Measurements from ENCODE around the gene DNAI2.

The DNAI2 gene, protein sequence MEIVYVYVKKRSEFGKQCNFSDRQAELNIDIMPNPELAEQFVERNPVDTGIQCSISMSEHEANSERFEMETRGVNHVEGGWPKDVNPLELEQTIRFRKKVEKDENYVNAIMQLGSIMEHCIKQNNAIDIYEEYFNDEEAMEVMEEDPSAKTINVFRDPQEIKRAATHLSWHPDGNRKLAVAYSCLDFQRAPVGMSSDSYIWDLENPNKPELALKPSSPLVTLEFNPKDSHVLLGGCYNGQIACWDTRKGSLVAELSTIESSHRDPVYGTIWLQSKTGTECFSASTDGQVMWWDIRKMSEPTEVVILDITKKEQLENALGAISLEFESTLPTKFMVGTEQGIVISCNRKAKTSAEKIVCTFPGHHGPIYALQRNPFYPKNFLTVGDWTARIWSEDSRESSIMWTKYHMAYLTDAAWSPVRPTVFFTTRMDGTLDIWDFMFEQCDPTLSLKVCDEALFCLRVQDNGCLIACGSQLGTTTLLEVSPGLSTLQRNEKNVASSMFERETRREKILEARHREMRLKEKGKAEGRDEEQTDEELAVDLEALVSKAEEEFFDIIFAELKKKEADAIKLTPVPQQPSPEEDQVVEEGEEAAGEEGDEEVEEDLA

DNA sequence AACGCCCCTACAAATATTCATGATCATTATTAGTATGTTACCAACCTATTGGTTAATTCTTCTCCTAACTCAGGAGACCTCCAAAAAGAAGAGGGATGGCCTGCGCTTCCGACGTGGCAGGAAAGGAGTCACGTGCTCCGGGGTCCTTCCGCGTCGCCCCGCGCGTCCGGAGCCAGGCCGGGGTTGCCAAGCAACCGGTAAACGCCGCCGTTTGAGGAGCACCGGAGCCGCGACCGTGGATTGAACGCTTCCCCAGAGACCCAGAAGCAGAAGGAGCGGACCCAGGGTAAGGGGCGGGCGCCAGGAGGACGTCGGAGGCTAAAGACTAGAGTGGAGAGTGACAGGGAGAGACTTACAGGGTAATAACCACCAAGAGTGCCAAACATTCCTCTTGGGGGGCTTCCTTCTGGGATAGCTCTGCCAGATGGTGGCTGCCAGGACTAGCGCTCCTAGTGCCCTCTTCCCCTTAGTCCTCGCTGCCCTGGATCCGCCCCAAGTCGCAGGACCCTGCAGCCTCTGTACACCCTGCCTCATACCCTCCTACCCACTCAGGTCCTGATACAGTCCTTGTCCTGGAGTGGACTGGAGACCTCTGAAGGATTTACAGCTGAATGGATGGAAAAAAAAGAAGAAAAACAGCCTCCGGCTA, at the start of gene DNAI2:
TSS of gene DNAI2 (plus strand) at position 175 of the 649 bp plus-strand sequence. CDS start 7,584 bp downstream, outside the sequence.
- DNase-seq, result no peak

DNA sequence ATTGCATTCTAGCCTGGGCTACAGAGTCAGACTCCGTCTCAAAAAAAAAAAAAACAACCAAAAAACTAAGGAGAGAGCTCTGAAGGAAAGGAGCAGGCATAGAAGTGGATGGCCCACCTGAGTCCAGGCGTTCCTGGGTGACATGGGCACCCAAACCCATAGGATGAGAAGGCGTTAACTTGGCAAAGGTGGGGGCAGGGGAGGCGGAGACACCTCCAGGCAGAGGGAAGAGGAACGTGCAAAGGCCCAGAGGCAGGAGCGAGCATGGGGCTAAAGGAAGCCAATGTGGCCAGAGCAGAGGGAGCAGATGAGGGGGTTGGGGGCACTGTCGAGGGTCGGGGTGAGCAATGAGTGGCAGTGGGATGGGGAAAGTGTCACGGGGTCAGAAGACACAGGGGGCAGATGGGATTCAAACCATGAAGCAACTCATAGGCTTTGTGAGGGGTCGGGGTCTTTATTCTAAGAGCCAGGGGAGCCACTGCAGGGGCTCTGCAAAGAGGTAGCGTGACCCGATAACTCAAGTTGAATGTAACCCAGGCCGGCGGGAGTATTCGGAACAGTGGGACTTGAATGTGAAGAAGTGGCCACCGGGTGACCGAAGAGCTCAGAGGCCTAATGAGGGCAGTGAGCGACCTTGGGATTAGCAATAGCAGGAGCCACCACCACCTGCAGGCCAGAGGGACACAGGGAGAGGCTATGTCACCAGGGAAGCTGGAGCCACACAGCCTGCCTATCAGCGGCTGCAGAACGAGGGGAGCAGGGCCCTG, 48.9 kb upstream of the DNAI2 start:
- DNase-seq, result no peak

DNA sequence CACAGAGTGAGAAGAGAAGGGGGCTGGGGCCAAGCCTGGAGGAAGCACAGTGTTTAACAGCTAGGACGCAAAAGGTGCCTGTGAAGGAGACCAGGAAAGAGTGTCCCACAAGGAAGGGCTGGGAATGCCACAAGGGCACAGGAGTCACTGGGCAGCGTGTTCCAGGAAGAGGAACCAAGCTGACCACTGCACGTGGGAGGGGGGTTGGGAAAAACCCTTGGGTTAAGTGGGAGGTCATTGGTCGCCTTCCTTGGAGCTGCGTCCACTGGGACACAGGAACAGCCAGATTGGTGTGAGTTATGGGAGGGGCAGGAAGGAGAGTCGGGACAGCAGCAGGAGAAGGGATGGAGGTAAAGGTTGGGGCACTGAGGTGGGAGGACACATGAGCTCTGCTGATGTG, 47.8 kb upstream of the DNAI2 start:
- DNase-seq, result no peak

DNA sequence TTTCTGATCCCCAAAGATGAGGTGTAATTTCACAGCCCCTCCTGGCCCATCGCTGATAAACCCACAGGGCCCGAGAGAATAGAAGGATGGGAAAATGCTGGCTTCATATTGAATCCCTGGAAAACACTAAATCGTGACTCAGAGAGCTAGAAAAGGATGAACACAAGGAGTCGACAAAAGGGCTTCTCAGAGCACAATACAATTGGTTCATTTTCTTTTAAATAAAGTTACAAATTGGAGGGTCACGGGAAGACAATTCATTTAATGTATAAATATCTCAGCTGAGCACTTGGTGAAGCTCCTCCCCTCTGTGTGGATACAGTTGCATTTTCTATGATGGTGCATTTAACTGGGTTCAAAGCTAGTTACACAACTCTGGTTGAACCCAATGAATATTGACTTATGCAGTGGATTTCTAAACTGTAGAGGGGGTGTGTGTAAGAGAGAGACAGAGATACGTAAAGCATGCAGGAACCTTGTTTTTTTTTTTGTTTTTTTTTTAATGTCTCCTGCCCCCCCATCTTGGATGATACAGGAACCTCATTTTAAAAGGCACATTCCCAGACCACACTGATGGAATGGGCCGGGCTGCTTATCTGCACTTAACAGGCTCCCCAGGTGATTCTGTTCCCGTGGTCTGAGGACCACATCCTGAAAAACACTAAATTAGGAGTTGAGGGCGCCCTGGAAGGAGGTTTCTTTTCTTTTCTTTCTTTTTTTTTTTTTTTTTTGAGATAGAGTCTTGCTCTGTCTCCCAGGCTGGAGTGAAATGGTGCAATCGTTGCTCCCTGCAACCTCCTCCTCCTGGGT, 46.6 kb upstream of the DNAI2 start:
- DNase-seq, result no peak

DNA sequence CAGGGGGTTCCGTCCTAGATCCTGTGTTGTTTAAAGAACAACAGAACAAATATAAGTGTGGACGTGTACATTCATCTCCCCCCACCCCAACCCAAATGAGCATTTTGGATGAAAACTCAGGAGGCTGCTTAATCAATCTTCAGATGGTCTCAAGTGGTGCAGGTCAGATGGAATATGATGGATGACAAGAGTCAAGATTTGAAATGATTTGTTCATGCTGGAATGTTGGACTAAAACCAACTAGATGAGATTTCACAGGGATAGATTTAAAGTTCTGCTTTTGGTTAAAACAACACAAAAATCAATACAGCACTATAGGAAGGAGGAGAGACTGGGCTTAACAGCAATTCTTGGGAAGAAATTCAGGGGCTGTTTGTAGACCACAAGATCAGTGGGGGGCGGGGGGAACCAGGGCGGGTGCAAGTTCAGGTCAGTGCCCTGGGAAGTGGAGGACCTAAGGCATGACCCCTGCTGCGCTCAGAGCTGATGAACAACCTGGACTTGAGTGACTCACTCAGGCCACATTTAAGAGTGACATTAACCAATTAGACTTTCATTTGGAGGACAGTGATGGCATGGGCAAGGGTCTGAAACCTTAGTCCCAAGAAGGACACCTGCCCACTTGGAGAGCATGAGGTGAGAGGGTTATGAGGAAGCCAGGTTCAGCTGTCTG, 45.6 kb upstream of the DNAI2 start:
- no peak for DNase-seq

DNA sequence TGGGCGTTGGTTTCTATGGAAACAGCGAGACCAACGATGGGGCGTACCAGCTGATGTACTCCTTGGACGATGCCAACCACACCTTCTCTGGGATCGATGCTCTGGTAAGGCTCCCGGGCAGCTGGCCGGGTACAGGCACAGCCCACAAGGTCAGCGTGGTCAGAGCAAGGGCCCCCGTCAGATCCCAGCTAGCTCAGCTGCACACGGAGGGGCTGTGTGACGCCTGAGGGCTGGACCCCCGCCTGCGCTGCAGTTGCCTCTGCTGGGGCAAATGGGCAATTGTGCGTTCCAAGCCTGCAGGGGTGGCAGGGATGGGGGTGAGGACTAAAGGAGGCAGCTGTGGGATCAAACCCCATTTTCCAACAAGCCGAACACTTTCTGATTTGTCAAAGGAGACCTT, 43.1 kb upstream of the DNAI2 start:
- no peak for DNase-seq

DNA sequence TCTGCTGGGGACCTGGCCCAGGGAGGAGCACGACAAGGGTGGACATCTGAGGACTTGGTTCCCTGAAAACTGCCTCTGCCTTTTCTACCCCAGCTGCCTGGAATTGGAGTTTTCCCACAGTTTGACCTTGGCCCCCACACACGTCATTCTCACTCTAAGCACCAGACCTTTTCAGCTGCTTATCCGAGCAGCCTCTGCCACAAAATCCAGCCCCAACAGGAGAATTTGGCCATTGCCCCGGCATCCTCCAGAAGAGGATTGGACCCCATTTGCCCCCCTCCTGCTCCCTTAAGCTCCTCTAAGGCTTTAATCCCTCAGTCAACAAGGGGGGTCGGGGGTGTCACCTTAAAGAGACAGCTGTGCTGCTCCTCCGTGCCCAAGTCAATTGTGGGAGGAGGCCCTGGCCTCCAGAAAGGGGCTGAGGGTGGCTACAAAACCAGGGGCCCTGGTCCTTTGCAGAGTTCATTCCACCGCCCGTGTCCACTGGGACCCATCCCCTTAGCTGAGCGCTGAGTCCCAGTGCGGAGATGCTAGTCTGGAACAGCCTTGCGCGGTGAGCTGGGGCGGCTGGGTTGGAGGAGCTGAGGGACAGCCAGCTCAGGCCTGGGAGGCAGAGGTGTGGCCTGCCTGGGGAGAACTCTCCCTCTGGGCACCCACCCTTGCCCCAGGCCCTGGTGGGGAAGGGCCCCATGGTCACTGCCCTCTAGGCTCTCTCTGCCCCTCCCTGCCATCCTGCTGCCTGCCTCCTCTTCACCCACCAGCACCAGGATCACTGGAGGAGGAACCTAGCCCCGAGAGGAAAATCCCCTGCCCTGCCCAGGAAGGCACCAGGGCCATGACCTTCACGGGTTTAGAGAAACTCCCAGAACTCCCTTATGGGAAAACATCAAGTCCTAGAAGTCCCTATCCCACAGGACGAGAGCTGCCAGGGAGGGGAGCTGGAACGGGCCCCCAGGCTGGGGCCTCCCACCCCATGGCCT, 41.8 kb upstream of the DNAI2 start:
- no peak for DNase-seq

DNA sequence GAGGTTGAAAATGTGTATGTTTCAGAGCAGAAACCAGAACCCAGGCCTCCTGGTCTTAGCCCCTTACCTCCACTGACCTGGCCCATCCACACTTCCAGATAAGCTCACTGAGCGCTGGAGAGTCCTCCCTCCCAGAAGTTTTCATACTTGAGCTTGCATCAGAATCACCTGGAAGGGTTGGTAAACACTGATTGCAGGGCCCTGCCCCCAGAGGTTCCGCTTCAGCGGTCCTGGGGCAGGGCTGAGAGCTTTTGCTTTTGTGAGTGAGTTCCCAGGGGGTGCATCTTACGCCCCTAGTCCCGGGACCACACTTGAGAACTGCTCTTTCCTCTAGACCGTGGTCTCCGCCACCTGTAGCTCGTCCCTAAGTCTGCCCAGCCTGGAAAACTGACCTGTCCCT, 40.1 kb upstream of the DNAI2 start:
- DNase-seq, result no peak

DNA sequence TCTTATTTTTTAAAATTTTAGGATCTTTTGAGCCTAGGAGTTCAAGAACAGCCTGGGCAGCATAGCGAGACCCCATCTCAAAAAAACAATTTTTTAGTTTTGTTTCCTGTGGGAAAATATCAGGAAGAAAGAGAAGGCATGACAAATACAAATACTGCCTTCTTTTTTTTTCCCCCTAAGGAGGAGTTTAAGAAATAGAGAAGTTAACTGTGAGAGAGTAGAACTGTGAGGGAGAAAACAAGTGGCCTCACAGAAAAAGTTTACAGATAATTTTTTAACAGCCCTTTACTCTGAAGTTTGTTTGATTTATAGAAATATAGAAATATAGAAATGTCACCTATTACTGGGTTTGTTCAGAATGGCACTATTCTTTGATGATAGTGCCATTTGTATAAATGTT, 39.5 kb upstream of the DNAI2 start:
- DNase-seq, result no peak

DNA sequence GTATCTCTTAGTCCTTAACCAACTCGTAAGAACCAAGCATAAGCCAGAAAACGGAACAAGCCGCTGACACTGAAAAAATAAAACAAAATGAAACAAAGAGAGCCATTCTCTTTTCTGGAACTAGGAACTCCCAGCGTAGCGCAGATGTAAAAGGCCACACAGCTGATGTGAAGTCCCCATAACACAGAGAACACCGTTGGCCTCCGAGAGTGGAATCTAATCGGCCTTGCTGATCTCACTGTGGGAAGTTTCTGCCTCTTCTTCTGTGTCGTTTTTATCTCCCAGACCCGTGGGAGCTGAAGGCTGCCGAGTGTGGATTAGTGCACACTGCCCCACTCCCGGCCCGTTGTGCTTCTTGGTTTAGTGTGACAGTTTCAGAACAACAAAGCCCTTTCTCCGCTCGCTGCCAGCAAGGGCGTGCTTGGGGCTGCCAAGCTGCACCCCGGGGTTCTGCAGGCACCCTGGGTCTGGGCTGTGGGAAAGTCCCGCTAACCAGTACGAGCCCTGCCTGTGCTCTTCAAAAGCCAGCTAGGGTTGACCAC, 38.9 kb upstream of the DNAI2 start:
- no peak for DNase-seq

DNA sequence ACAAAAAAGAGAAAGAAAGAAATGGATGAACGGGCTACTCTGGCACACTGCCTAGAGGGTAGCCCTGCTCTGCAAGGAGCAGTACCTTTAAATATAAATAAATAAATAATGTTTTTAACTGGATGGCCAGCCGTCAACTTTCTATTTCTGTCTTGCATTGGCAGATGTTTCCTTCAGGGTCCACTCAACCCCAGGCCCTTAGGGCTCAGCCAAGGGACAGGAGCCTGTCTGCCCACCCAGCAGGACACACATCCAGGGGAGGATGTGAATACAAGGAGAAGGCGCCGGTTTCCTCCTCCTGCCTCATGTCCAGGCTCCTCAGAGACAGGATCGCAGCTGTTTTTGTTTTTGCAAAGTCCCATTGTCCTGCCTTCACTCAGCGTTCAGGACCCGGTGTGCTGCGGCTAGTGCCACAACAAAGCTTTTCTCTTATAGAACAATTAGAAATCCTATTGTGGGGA, 38.1 kb upstream of the DNAI2 start:
- no peak for DNase-seq

DNA sequence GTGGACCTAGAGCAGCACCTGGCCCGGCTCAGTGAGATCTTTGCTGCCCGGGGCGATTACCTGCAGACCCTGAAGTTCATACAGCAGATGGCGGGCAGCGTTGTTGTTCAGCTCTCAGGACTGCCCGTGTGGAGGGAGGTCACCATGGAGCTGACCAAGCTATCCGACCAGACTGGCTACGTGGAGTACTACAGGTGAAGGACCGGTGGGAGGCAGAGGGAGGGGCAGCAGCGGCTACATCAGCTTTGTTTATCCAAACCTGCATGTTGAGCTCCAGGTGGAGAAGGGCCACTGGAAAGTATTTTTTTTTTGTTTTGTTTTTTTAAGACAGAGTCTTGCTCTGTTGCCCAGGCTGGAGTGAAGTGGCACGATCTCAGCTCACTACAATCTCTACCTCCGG, 36.7 kb upstream of the DNAI2 start:
- no peak for DNase-seq

DNA sequence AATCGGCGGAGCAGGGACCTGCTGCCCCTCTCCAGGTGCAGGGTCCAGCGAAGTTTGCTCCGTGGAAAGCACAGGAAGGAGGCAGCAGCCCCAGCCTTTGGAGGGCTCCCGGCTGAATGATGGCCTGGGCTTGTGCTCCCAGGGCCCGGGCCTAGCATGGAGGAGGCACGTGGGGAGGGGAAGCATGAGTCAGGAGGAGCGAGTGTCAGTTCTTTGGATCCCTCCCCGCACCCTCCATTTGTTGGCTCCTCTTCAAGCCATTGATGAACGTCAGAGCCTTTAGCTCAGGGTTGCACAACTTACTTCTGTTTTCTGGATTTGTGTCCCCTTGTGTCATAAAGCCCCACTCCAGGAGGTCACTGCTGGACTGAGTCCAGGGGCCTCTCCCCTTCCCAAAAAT, 34.9 kb upstream of the DNAI2 start:
- no peak for DNase-seq

DNA sequence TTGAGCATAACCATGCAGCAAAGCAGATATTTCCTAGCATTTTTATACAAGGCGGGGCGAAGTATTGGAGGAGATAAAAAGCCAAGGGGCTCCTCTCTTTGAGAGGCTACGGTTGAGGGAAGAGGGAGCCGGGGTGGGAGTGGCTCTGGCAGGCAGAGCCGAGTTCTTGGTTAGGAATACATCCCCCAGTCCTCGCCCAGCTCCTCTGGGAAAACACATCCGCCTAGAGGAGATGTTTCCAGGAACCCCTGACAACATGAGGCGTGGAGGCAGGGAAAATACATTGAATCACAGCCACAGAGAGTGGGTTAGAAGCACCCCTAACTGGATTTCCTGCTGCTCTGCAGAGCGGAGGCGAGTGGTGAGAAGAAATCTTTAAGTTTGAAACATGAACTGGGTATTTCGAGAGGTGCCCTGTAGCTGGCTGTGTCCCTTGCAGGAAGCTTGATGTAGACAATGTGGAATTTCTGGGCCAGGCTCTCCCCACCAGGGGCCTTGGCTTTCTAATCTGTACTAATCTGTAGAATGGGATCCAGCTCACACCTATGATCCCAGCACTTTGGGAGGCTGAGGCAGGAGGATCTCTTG, 33.3 kb upstream of the DNAI2 start:
- no peak for DNase-seq

DNA sequence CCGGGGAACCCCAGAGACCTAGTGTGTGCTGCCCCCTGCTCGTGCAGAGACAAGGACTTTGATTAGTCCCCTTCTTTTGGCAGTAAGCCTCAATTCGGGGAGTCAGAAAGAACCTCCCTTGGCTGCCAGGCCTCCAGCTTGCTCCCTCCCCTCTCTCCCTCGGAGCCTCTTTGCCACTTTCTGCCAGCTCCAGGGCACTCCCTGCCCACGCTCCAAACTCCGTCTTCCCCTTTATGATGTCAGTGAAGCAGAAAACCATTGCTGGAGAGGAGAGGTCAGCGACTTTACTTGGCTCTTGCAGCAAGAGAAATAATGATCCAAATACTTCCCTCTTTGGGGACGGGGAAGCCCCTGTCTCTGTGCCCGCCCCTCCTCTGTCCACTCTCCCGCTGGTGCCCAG, 32.6 kb upstream of the DNAI2 start:
- DNase-seq, result no peak

DNA sequence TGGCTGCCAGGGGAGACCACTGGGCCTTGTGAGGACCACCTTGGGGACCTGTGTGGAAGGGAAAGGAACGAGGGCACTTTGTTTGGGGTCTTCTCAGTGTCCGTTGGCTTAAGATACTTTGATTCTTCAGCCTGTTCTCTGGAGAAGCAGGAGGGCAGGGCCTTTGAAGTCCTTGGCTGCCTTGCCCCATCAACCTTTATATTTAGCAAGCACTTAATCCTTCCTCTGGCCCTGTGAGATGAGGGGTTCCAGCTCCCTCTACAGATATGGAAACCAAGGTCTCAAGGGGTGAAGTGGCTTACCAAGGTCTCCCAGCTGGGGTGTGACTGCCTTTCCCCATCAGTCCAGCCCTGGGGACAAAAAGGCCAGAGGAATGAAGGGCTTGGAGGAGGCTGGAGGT, 32.2 kb upstream of the DNAI2 start:
- DNase-seq, result no peak

DNA sequence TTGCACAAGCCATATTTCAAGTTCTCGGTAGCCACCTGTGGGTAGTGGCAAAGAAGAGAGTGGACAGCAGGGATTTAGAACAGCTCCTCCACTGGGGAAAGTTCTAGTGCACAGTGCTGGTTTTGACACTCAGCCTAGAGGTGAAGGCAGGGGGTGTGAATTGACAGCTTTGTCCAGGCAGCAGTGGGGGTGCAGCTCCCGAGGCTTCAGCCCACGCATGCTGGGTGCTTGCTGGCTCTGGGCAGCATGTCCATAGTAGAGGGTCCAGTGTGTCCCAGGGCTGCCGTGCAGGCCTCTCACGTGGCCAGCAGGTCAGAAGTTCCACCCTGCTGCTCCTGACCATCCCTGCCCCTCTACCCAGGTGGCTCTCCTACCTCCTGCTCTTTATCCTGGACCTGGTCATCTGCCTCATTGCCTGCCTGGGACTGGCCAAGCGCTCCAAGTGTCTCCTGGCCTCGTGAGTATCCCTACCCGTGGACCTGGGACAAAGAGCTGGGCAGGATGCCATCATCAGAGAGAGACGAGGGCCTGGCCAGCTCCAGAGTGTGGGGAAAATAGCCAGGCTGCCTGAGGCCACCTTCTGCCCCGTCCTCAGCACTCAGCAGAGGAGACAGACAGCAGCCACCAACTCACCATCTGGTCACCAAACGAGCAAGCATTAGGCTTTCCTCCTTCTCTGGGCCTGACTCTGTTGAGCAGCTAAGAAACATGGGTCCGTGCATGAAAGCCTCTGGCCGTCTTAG, 30.9 kb upstream of the DNAI2 start:
- no peak for DNase-seq

DNA sequence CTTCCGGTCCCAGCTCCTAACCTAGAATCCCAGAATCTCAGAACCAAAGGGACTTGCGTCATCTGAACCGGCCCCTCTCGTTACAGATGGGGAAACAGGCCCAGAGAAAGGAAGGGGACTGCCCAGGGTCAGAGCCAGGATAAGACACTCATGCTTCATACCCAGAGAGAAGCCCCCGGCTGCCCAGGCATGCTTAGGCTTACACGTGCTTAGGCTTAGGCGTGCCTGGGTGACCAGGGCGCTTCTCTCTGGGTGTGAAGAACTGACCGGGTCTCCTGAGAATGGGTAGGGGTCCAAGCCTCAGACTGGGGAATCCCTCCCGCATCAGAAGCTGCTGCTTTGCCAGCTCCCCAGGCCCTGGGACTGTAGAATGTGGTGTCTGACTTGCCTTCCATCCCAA, 29.9 kb upstream of the DNAI2 start:
- no peak for DNase-seq

DNA sequence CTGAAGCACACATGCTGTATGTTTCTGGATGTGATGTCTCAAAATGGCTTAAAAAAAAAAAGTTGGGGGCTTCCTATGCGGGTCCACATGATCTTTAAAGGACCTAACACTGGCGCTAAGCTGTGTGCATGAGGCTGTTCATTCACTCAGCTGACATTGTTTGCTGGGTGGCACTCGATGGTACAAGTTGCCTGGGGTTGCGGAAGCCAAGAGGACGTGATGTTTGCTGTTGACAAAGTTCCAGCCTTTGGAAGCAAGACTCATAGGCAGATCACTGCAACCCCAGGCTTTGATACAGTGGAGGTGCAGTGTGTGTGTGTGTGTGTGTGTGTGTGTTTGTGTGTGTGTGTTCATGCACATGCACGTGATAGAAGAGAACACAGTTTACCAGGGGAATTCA, 29.5 kb upstream of the DNAI2 start:
- no peak for DNase-seq
